GM12874 (cell line): ENCODE results near the gene KIF19.

Experiments
- CTCF ChIP-seq: IDR thresholded peaks from 2 replicates; pipeline ENCODE4 v1.5.1; 2011; ENCODE audit warnings: low read depth, mild to moderate bottlenecking, control low read depth, low read length, moderate library complexity; ENCODE audit not compliant: insufficient read depth

KIF19 gene

DNA sequence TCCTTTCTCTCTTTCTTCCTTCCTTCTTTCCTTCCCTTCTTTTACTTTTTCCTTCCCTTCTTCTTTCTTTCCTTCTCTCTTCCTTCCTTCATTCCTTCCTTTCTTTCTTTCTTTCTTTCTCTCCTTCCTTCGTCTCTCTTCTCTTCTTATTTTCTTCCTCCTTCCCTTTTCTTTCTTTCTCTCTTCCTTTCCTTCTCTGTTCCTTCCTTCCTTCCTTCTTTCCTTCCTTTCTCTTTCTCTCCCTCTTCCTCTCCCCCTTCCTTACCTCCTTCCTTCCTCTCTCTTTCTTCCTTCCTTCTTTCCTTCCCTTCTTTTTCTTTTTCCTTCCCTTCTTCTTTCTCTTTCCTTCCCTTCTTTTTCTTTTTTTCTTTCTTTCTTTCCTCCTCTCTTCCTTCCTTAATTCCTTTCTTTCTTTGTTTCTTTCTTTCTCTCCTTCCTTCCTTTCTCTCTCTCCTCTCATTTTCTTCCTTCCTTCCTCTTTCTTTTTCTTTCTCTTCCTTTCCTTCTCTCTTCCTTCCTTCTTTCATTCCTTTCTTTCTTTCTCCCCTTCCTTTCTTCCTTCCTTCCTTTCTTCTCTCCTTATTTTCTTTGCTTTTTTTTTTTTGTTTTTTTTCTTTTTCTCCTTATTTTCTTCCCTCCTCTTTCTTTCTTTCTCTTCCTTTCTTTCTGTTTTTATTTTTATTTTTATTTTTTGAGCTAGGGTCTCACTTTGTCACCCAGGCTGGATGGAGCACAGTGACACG is 64.1 kb downstream of the KIF19 start:
- TF ChIP-seq CTCF, result no peak

- no peak for TF ChIP-seq CTCF
Observed at GRCh38 chr17:74390680-74391653, 64.9 kb downstream of the KIF19 start.

GRCh38 chr17:74391771-74392170 is 65.7 kb downstream of the KIF19 start:
- TF ChIP-seq CTCF, result no peak

- no peak for TF ChIP-seq CTCF
Observed at GRCh38 chr17:74392848-74393247, 66.8 kb downstream of the KIF19 start.

- no peak for TF ChIP-seq CTCF
Observed at GRCh38 chr17:74393346-74393942, 67.4 kb downstream of the KIF19 start.

DNA sequence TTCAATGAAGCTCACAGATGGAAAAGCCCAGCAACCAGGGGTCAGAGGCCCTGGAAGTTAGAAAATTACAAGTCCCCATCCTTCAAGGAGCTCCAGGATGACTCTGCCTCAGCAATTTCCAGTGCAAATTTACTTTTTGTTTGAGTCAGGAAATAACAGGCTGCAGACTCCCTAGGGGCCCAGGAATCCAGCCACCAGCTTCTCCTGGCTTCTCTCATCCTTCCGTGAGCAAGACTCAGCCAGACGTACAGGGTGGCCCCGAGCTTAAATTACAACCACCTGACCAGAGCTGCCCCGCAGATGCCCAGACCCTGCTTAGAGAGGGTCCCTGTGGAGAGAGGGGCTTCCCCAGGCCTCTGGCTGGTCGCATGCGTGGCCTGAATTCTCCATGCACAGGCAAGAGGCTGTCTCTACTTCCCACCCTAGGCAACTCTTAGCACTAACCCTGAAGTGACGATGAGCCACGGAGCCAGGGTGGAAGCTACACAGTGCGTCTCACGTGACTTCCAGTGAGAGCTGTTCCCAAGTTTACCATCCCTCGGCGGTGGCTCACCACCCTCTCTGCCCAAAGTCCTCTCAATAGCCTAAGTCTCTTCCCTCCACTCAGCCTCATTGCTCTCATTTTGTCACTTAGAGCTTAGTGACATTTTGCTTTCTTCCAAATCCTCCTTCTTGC is 68.4 kb downstream of the KIF19 start:
- no peak for TF ChIP-seq CTCF
